MCF 10A (cell line): Measurements from ENCODE around the gene SHROOM3. TPM values are rescaled to one million over a fixed set of nuclear protein-coding genes. Genes with fewer than 3 reads are reported as not detected.

Source experiments
- BruUV-seq: library from RNA; stranded (reverse); fragments of 400-500 nt; replicated peaks from 2 replicates; lab custom pipeline; 2021; lab: Mats Ljungman, UMichigan
- CTCF ChIA-PET: fragments of 300-600 bp; sonication (Branson Sonifier 250); formaldehyde crosslinking; extraction: SDS; loops from one replicate; lab custom pipeline; 2021; ENCODE audit warnings: antibody characterized with exemption, inconsistent platforms; lab: Yijun Ruan, JAX
- POLR2A ChIA-PET: fragments of 300-600, 350-650 bp; sonication (Branson Sonifier 250); formaldehyde crosslinking; extraction: SDS; loops from one replicate; lab custom pipeline; 2020; ENCODE audit warnings: antibody characterized with exemption, inconsistent platforms; lab: Yijun Ruan, JAX
- DNase-seq: peaks from one replicate; pipeline ENCODE4 v3.0.0-alpha.2; 2018; ENCODE audit not compliant: unreplicated experiment
- H3K27ac Mint-ChIP-seq: one replicate; pipeline ENCODE4 v1.8.0; 2022; ENCODE audit warnings: mild to moderate bottlenecking, low read depth, mixed read lengths; ENCODE audit not compliant: unreplicated experiment
- H3K27me3 Mint-ChIP-seq: one replicate; pipeline ENCODE4 v1.8.0; 2022; ENCODE audit warnings: mixed read lengths; ENCODE audit not compliant: insufficient read depth, unreplicated experiment
- H3K36me3 Mint-ChIP-seq: one replicate; pipeline ENCODE4 v1.8.0; 2022; ENCODE audit warnings: mild to moderate bottlenecking, moderate library complexity, mixed read lengths; ENCODE audit not compliant: insufficient read depth, unreplicated experiment
- H3K4me1 Mint-ChIP-seq: one replicate; pipeline ENCODE4 v1.8.0; 2022; ENCODE audit warnings: mixed read lengths; ENCODE audit not compliant: insufficient read depth, unreplicated experiment
- H3K4me3 Mint-ChIP-seq: one replicate; pipeline ENCODE4 v1.8.0; 2022; ENCODE audit warnings: mild to moderate bottlenecking, moderate library complexity, mixed read lengths; ENCODE audit not compliant: unreplicated experiment
- H3K9me3 Mint-ChIP-seq: one replicate; pipeline ENCODE4 v1.8.0; 2022; ENCODE audit warnings: mixed read lengths; ENCODE audit not compliant: unreplicated experiment
- intact Hi-C: fragments of 100-400 bp; cut with micrococcal nuclease; formaldehyde crosslinking; loops from 2 replicates; pipeline ENCODE4 v1.14.1; 2022
- total RNA-seq: library from RNA; stranded (reverse); gene quantifications from 2 replicates; pipeline ENCODE4 v1.2.3, GENCODE V29; 2022
- TF ChIP-seq, protein P1 (sequence below): fragments of 200-600 bp; IDR thresholded peaks from one replicate; pipeline ENCODE4 v1.8.0; 2022; ENCODE audit warnings: antibody characterized with exemption, mild to moderate bottlenecking; ENCODE audit not compliant: unreplicated experiment

SHROOM3 gene
- total RNA-seq, 1 experiment from 2014 or later, result 20.7 TPM

GRCh38 chr4:76550966-76551780 is 116.1 kb downstream of the SHROOM3 start:
- H3K27ac Mint-ChIP-seq, result no peak overlapping the region
- ChIA-PET CTCF (interaction anchor here (0.6 kb wide), 1 partner anchor 206 kb away, joined by 3 read pairs; no protein-coding TSS in a partner anchor), POLR2A (interaction anchor here (1.0 kb wide), 1 partner anchor 34 kb away, joined by 3 read pairs; no protein-coding TSS in a partner anchor)
- no peaks in the 10 kb centered on the region for H3K27me3 Mint-ChIP-seq
- intact Hi-C loops, result no loop called here
- BruUV-seq, result no TSS peak
- no peaks in the 10 kb centered on the region for H3K36me3 Mint-ChIP-seq
- H3K4me1 Mint-ChIP-seq, result peaks cover 11% of the 10 kb centered on the region
- TF ChIP-seq, protein P1, sequence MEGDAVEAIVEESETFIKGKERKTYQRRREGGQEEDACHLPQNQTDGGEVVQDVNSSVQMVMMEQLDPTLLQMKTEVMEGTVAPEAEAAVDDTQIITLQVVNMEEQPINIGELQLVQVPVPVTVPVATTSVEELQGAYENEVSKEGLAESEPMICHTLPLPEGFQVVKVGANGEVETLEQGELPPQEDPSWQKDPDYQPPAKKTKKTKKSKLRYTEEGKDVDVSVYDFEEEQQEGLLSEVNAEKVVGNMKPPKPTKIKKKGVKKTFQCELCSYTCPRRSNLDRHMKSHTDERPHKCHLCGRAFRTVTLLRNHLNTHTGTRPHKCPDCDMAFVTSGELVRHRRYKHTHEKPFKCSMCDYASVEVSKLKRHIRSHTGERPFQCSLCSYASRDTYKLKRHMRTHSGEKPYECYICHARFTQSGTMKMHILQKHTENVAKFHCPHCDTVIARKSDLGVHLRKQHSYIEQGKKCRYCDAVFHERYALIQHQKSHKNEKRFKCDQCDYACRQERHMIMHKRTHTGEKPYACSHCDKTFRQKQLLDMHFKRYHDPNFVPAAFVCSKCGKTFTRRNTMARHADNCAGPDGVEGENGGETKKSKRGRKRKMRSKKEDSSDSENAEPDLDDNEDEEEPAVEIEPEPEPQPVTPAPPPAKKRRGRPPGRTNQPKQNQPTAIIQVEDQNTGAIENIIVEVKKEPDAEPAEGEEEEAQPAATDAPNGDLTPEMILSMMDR, result no peak
- DNase-seq, result no peak
- H3K4me3 Mint-ChIP-seq, result no peak overlapping the region
- no peaks in the 10 kb centered on the region for H3K9me3 Mint-ChIP-seq

DNA sequence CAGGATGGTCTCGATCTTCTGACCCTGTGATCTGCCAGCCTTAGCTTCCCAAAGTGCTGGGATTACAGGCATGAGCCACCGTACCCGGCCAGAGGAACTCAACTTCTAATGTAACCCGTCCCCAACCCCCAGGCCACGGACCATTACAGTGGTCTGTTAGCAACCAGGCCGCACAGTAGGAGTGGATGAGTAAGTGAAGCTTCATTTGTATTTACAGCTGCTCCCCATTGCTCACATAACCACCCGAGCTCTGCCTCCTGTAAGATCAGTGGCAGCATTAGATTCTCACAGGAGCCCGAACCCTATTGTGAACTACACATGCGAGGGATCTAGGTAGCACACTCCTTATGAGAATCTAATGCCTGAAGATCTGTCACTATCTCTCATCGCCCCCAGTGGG is 119.6 kb downstream of the SHROOM3 start:
- H3K27me3 Mint-ChIP-seq, result no peaks in the 10 kb centered on the region
- TF ChIP-seq, protein P1, result no peak
- H3K4me3 Mint-ChIP-seq, result no peak overlapping the region
- H3K4me1 Mint-ChIP-seq, result no peaks in the 10 kb centered on the region
- ChIA-PET POLR2A (interaction anchor here (0.6 kb wide), 1 partner anchor 19 kb away, joined by 3 read pairs; no protein-coding TSS in a partner anchor), CTCF (interaction anchor here (0.5 to 0.7 kb wide), 2 partner anchors 37 to 72 kb away, joined by 3 to 4 read pairs; no protein-coding TSS in a partner anchor)
- no peak overlapping the region for H3K27ac Mint-ChIP-seq
- no peak for DNase-seq
- no TSS peak for BruUV-seq
- H3K36me3 Mint-ChIP-seq, result no peaks in the 10 kb centered on the region
- no peaks in the 10 kb centered on the region for H3K9me3 Mint-ChIP-seq
- intact Hi-C loops, result no loop called here

GRCh38 chr4:76556452-76556851 is 121.4 kb downstream of the SHROOM3 start:
- Mint-ChIP-seq H3K27me3 (no peaks in the 10 kb centered on the region), H3K36me3 (no peaks in the 10 kb centered on the region), H3K27ac (no peak overlapping the region), H3K4me3 (no peak overlapping the region), H3K9me3 (no peaks in the 10 kb centered on the region), H3K4me1 (no peaks in the 10 kb centered on the region)
- DNase-seq, result no peak
- CTCF ChIA-PET, result interaction anchor here (0.7 kb wide), 1 partner anchor 56 kb away, joined by 3 read pairs; no protein-coding TSS in a partner anchor
- TF ChIP-seq, protein P1, result no peak
- POLR2A ChIA-PET, result interaction anchor here (1.0 kb wide), 1 partner anchor 20 kb away, joined by 3 read pairs; no protein-coding TSS in a partner anchor
- BruUV-seq, result no TSS peak
- intact Hi-C loops, result no loop called here
